Tibial nerve (tissue), 4 donors: Measurements from ENCODE around the gene MELTF. TPM values are rescaled to one million over a fixed set of nuclear protein-coding genes. Genes with fewer than 3 reads are reported as not detected.

Experiments used
- DNase-seq, 2 donors: peaks; one replicate each; pipeline ENCODE4 v3.0.0-alpha.2; 2019; ENCODE audit warnings: low spot score in 2 of 2
- H3K27ac ChIP-seq, 4 donors: fragments of 200-600 bp; sonication (generic) in 3 of 4; one replicate each; pipeline ENCODE4 v1.5.1; 2017 to 2019; ENCODE audit warnings: mild to moderate bottlenecking in 1 of 4
- H3K27me3 ChIP-seq, 2 donors: fragments of 200-600 bp; sonication (generic) in 1 of 2; one replicate each; pipeline versions ENCODE4 v1.5.1 to v1.6.0; 2017 to 2019
- H3K36me3 ChIP-seq, 3 donors: fragments of 200-600 bp; sonication (generic); one replicate each; pipeline ENCODE4 v1.5.1; 2018 to 2019
- H3K4me1 ChIP-seq, 4 donors: fragments of 200-600 bp; sonication (generic) in 3 of 4; one replicate each; pipeline ENCODE4 v1.5.1; 2017 to 2019
- H3K4me3 ChIP-seq, 4 donors: fragments of 200-600 bp; sonication (generic) in 3 of 4; one replicate each; pipeline ENCODE4 v1.5.1; 2017 to 2019; ENCODE audit warnings: mild to moderate bottlenecking in 1 of 4, moderate library complexity in 1 of 4
- H3K9me3 ChIP-seq, 4 donors: fragments of 200-600 bp; sonication (generic) in 3 of 4; one replicate each; pipeline ENCODE4 v1.5.1; 2017 to 2019
- EP300 ChIP-seq, 2 donors: sonication (generic); formaldehyde crosslinking; IDR thresholded peaks; one replicate each; pipeline ENCODE4 v1.6.1; 2017; ENCODE audit warnings: antibody characterized with exemption in 2 of 2, mild to moderate bottlenecking in 1 of 2
- POLR2A ChIP-seq, 2 donors: fragments of 450-650 bp; IDR thresholded peaks; one replicate each; pipeline ENCODE4 v1.6.1; 2017; ENCODE audit warnings: antibody characterized with exemption in 2 of 2, mild to moderate bottlenecking in 2 of 2, moderate library complexity in 2 of 2
- WGBS, 2 donors: methylation state at CpG; one replicate each; pipeline ENCODE4 v1.1.5; 2018; 5-methylcytosine and 5-hydroxymethylcytosine counted together
- total RNA-seq, 4 donors: library from RNA; depleted of rRNA; stranded (reverse); fragments of >200 nt; gene quantifications; one replicate each; pipeline ENCODE4 v1.1.0, GENCODE V29; 2016
- TF ChIP-seq, protein P1 (sequence below), 5 experiments: fragments of 200-600 bp in 3 of 5; fragments of 450-650 bp in 2 of 5; sonication (generic) in 3 of 5; IDR thresholded peaks; one replicate each; pipeline ENCODE4 v1.5.1; 2016 to 2019; ENCODE audit warnings: antibody characterized with exemption in 5 of 5, mild to moderate bottlenecking in 3 of 5, moderate library complexity in 2 of 5

MELTF gene
- total RNA-seq, 4 donors from 2014 or later, result 3.3 to 8.8 (median 7.0) TPM

DNA sequence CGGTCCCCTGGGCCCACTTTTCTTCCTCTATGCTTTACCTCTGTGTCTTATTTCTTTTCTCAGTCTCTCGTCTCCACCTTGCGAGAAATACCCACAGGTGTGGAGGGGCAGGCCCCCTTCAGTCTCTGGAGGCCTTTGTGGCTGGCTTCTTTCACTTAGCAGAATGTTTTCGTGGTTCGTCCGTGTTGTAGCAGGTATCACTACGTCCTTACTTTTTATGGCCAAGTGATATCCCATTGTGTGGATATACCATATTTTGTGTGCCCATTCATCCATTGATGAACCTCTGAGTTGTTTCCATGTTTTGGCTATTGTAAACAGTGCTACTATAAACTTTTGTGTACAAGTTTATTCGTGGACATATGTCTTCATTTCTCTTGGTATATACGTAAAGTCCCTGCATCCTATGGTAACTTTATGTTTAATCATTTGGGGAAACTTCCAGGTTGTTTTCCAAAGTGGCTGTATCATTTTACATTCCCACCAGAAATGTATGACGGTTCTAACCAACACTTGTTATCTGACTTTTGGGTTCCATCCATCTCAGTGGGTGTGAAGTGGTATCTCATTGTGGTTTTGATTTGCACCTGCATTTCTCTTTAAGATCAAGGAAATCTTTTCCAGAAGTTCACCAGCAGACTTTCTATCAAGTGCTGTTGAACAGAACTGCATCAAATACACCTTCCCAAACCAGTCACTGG, 66.5 kb downstream of the MELTF start:
- no peak for DNase-seq
- 85 to 86% methylated on average over 10 of the region's 10 CpGs for WGBS, 2 donors
- TF ChIP-seq, protein P1, sequence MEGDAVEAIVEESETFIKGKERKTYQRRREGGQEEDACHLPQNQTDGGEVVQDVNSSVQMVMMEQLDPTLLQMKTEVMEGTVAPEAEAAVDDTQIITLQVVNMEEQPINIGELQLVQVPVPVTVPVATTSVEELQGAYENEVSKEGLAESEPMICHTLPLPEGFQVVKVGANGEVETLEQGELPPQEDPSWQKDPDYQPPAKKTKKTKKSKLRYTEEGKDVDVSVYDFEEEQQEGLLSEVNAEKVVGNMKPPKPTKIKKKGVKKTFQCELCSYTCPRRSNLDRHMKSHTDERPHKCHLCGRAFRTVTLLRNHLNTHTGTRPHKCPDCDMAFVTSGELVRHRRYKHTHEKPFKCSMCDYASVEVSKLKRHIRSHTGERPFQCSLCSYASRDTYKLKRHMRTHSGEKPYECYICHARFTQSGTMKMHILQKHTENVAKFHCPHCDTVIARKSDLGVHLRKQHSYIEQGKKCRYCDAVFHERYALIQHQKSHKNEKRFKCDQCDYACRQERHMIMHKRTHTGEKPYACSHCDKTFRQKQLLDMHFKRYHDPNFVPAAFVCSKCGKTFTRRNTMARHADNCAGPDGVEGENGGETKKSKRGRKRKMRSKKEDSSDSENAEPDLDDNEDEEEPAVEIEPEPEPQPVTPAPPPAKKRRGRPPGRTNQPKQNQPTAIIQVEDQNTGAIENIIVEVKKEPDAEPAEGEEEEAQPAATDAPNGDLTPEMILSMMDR (IDR thresholded peaks at IDR 0.05), result no peak
- no peak for TF ChIP-seq POLR2A (IDR thresholded peaks at IDR 0.05)
- Histone ChIP-seq H3K27me3 (no peaks in the 10 kb centered on the region), H3K4me1 (peaks cover 0 to 17% (median 3%) of the 10 kb centered on the region in 4 donors), H3K27ac (no peak overlapping the region), H3K36me3 (peaks cover 0 to 29% (median 0%) of the 10 kb centered on the region in 3 donors), H3K9me3 (no peaks in the 10 kb centered on the region), H3K4me3 (no peak overlapping the region)

DNA sequence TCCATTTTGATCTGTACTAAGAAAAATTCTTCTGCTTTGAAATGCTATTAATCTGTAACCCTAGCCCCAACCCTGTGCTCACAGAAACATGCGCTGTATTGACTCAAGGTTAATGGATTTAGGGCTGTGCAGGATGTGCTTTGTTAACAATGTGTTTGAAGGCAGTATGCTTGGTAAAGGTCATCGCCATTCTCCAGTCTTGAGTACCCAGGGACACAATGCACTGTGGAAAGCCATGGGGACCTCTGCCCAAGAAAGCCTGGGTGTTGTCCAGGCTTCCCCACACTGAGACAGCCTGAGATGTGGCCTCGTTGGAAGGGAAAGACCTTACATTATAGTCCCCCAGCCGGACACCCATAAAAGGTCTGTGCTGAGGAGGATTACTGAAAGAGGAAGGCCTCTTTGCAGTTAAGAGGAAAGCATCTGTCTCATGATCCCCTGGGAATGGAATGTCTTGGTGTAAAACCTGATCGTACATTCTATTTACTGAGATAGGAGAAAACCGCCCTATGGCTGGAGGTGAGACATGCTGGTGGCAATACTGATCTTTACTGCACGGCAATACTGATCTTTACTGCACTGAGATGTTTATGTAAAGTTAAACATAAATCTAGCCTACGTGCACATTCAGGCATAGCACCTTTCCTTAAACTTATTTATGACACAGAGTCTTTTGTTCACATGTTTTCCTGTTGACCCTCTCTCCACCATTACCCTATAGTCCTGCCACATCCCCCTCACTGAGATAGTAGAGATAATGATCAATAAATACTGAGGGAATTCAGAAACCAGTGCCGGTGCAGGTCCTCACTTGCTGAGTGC, 67.3 kb downstream of the MELTF start:
- H3K4me3 ChIP-seq, result no peak overlapping the region
- no peak overlapping the region for H3K27ac ChIP-seq
- TF ChIP-seq EP300 (IDR thresholded peaks at IDR 0.05) (no peak), POLR2A (IDR thresholded peaks at IDR 0.05) (no peak)
- TF ChIP-seq, protein P1 (IDR thresholded peaks at IDR 0.05), result no peak
- H3K9me3 ChIP-seq, result no peaks in the 10 kb centered on the region
- WGBS, 2 donors, result 55 to 61% methylated on average over 9 of the region's 9 CpGs
- H3K4me1 ChIP-seq, result peaks cover 0 to 9% (median 0%) of the 10 kb centered on the region in 4 donors
- no peak for DNase-seq
- peaks cover 0 to 29% (median 0%) of the 10 kb centered on the region in 3 donors for H3K36me3 ChIP-seq
- H3K27me3 ChIP-seq, result no peaks in the 10 kb centered on the region

DNA sequence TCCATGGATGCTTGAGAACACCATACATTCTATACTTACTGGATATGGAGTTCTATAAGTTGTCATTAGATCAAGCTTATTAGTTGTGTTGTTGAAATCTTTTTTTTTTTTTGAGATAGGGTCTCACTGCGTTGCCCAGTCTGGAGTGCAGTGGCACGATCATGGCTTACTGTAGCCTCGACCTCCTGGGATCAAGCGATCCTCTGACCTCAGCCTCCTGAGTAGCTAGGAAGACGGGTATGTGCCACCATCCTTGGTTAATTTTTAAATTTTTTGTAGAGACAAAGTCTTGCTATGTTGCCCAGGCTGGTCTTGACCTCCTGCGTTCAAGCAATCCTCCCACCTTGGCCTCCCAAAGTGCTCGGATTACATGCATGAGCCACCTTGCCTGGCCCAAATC, 74.8 kb downstream of the MELTF start:
- H3K27me3 ChIP-seq, result no peaks in the 10 kb centered on the region
- WGBS, 2 donors, result 79 to 83% methylated on average over 7 of the region's 7 CpGs
- no peak overlapping the region for H3K27ac ChIP-seq
- H3K9me3 ChIP-seq, result no peaks in the 10 kb centered on the region
- H3K36me3 ChIP-seq, result peaks cover 0 to 18% (median 0%) of the 10 kb centered on the region in 3 donors
- TF ChIP-seq POLR2A (IDR thresholded peaks at IDR 0.05), result no peak
- TF ChIP-seq EP300 (IDR thresholded peaks at IDR 0.05), result no peak
- TF ChIP-seq, protein P1 (IDR thresholded peaks at IDR 0.05), result no peak
- no peaks in the 10 kb centered on the region for H3K4me1 ChIP-seq
- no peak for DNase-seq
- no peak overlapping the region for H3K4me3 ChIP-seq

Other genes with a start within 250 kb of the MELTF start
- 10 to 100 TPM; 41.1 to 60.6 (median 44.1) TPM for gene SENP5, start 161.9 kb downstream of the MELTF start, total RNA-seq
- 10 to 100 TPM; 25.1 to 45.6 (median 36.6) TPM for gene NCBP2, start 87.3 kb downstream of the MELTF start, total RNA-seq
- gene PIGZ, start 61.0 kb downstream of the MELTF start, total RNA-seq, result 10 to 100 TPM; 14.9 to 31.8 (median 25.7) TPM